ENCODE measurements around the gene TNFRSF17.

Gene TNFRSF17

DNA sequence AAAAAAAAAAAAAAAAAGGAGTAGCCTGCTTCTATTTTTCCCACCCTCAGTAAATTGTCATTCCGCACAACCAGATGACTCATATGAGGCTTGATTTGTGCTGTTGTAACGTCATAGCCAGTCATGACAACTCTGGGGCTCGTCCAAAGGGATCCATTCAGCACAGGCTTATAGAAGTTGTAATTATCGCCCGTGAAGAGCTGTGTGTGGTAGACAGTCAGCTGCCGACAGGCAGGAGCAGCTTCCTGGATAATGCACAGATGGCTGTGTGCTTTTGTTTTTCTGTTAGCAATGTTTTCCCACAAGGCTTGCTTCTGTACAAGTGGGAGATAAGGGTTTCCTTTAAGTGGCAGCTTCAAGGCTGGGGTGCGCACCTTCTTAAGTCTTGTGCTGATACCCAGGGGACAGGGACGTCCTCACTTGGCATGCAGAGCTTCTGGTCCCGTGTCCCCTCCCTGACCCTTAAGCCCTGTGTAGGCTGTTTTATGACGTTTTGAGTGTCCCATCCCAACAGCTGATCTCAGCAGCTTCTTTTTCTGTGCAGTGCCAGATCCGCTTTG lies 37.5 kb downstream of the TNFRSF17 start:
- ChIA-PET POLR2A (no interaction called here), CTCF (no interaction called here)
- WGBS (ENCODE audit: insufficient coverage) = 66% methylated on average over 10 of the region's 11 CpGs
- Histone ChIP-seq H3K4me1 (ENCODE audit: control extremely low read depth in 1 of 4, control insufficient read depth in 4 of 4, insufficient read depth in 4 of 4, low read length in 3 of 4) (peaks cover 0 to 3% (median 0%) of the 10 kb centered on the region in 4 experiments), H3K27me3 (replicated peaks in 2 of 5; ENCODE audit: control insufficient read depth in 4 of 5, insufficient read depth in 5 of 5, low read length in 4 of 5) (no peaks in the 10 kb centered on the region), H3K27ac (ENCODE audit: insufficient read depth in 1 of 2, low read depth in 1 of 2, low read length in 2 of 2, poor library complexity in 1 of 2, severe bottlenecking in 2 of 2) (no peak overlapping the region), H3K4me3 (ENCODE audit: control insufficient read depth in 1 of 7, extremely low read depth in 1 of 7, insufficient read depth in 4 of 7, low read depth in 2 of 7, low read length in 6 of 7) (no peak overlapping the region), H3K9me3 (ENCODE audit: control extremely low read depth in 1 of 5, control insufficient read depth in 4 of 5, insufficient read depth in 2 of 5, low read depth in 1 of 5, low read length in 4 of 5) (no peaks in the 10 kb centered on the region), H3K36me3 (ENCODE audit: control insufficient read depth in 4 of 4, insufficient read depth in 4 of 4, low read length in 3 of 4) (peaks cover 3 to 8% (median 4%) of the 10 kb centered on the region in 4 experiments)
- peak in 2 of 3 donors; percentile 53 to 78 for DNase-seq

DNA sequence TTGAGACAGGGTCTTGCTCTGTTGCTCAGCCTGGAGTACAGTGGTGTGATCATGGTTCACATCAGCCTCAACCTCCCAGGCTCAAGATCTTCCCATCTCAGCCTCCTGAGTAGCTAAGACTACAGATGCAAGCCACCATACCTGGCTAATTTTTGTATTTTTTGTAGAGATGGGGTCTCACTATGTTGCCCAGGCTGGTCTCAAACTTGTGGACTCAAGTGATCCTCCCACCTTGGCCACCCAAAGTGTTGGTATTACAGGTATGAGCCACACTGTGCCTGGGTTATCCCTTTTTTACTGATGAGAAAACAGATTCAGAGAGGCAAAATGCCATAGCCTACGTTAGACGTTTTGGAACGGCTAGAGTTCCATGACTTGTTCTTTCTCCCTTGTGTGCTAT lies 41.6 kb downstream of the TNFRSF17 start:
- WGBS (ENCODE audit: insufficient coverage) = 100% methylated on average over 2 of the region's 3 CpGs
- peaks cover 12 to 23% (median 20%) of the 10 kb centered on the region in 4 experiments for H3K4me1 ChIP-seq (ENCODE audit: control extremely low read depth in 1 of 4, control insufficient read depth in 4 of 4, insufficient read depth in 4 of 4, low read length in 3 of 4)
- no peak overlapping the region for H3K27ac ChIP-seq (ENCODE audit: insufficient read depth in 1 of 2, low read depth in 1 of 2, low read length in 2 of 2, poor library complexity in 1 of 2, severe bottlenecking in 2 of 2)
- H3K36me3 ChIP-seq (ENCODE audit: control insufficient read depth in 4 of 4, insufficient read depth in 4 of 4, low read length in 3 of 4) = peaks cover 0 to 4% (median 2%) of the 10 kb centered on the region in 4 experiments
- DNase-seq = no peak
- H3K9me3 ChIP-seq (ENCODE audit: control extremely low read depth in 1 of 5, control insufficient read depth in 4 of 5, insufficient read depth in 2 of 5, low read depth in 1 of 5, low read length in 4 of 5) = no peaks in the 10 kb centered on the region
- H3K4me3 ChIP-seq (ENCODE audit: control insufficient read depth in 1 of 7, extremely low read depth in 1 of 7, insufficient read depth in 4 of 7, low read depth in 2 of 7, low read length in 6 of 7) = no peak overlapping the region
- ChIA-PET CTCF (interaction anchor here (0.9 kb wide), 1 partner anchor 61 kb away, joined by 3 read pairs; no protein-coding TSS in a partner anchor), POLR2A (no interaction called here)
- H3K27me3 ChIP-seq (replicated peaks in 2 of 5; ENCODE audit: control insufficient read depth in 4 of 5, insufficient read depth in 5 of 5, low read length in 4 of 5) = no peaks in the 10 kb centered on the region

DNA sequence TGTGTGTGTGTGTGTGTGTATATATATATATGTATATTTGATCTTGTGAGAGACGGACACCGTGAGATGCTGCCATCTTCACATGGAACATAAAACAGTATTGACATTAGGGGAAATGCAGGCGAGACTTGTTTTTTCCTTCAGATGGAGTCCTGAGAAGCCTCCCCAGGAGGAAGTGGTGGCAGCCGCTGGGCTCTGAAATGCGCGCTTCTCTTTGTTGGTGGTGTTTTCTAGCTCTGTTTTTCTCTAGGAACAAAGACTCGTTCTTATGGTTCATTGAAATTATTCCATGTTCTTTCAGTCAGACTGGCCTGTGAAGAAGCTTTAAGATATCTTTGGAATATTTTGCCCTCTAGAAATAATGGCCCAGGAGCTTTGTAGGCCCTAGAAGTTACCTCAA lies 44.5 kb downstream of the TNFRSF17 start:
- ChIA-PET POLR2A (no interaction called here), CTCF (interaction anchor here (1.2 to 1.8 kb wide), 5 partner anchors 9 to 59 kb away, joined by 3 to 8 read pairs (median 5); partner anchors contain the start of gene SNX29)
- peak; percentile 20 to 49 (median 40) for DNase-seq
- H3K9me3 ChIP-seq (ENCODE audit: control extremely low read depth in 1 of 5, control insufficient read depth in 4 of 5, insufficient read depth in 2 of 5, low read depth in 1 of 5, low read length in 4 of 5) = no peaks in the 10 kb centered on the region
- no peaks in the 10 kb centered on the region for H3K27me3 ChIP-seq (replicated peaks in 2 of 5; ENCODE audit: control insufficient read depth in 4 of 5, insufficient read depth in 5 of 5, low read length in 4 of 5)
- peaks cover 13 to 29% (median 24%) of the 10 kb centered on the region in 4 experiments for H3K4me1 ChIP-seq (ENCODE audit: control extremely low read depth in 1 of 4, control insufficient read depth in 4 of 4, insufficient read depth in 4 of 4, low read length in 3 of 4)
- peak overlapping the region; percentile 29 to 70 for H3K27ac ChIP-seq (ENCODE audit: insufficient read depth in 1 of 2, low read depth in 1 of 2, low read length in 2 of 2, poor library complexity in 1 of 2, severe bottlenecking in 2 of 2)
- no peaks in the 10 kb centered on the region for H3K36me3 ChIP-seq (ENCODE audit: control insufficient read depth in 4 of 4, insufficient read depth in 4 of 4, low read length in 3 of 4)
- WGBS (ENCODE audit: insufficient coverage) = 7% methylated on average over 7 of the region's 7 CpGs
- peak overlapping the region in 2 of 7 experiments; percentile 11 to 20 for H3K4me3 ChIP-seq (ENCODE audit: control insufficient read depth in 1 of 7, extremely low read depth in 1 of 7, insufficient read depth in 4 of 7, low read depth in 2 of 7, low read length in 6 of 7)

DNA sequence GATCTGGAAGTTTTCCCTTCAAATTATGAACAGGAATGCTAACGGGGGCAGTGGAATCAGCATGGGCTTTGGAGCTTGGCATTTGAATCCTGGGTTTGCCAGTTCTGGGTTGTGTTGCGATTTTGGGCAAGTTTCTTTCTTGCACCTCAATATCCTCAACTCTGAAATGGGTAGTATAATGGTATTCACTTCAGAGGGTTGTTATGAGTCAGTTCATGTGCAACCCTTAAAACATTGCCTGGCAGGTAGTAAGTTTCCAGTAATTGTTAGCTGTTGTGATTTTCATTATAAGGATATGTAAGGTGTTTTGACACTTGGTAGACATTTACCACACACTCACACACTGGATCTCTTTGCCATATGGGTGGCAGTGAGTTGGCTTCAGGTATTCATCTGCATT lies 44.9 kb downstream of the TNFRSF17 start:
- CTCF ChIA-PET = interaction anchor here (1.2 to 1.8 kb wide), 5 partner anchors 10 to 58 kb away, joined by 3 to 8 read pairs (median 5); partner anchors contain the start of gene SNX29
- Histone ChIP-seq H3K4me3 (ENCODE audit: control insufficient read depth in 1 of 7, extremely low read depth in 1 of 7, insufficient read depth in 4 of 7, low read depth in 2 of 7, low read length in 6 of 7) (peak overlapping the region in 1 of 7 experiments; percentile 11), H3K27me3 (replicated peaks in 2 of 5; ENCODE audit: control insufficient read depth in 4 of 5, insufficient read depth in 5 of 5, low read length in 4 of 5) (no peaks in the 10 kb centered on the region), H3K4me1 (ENCODE audit: control extremely low read depth in 1 of 4, control insufficient read depth in 4 of 4, insufficient read depth in 4 of 4, low read length in 3 of 4) (peaks cover 13 to 29% (median 24%) of the 10 kb centered on the region in 4 experiments), H3K9me3 (ENCODE audit: control extremely low read depth in 1 of 5, control insufficient read depth in 4 of 5, insufficient read depth in 2 of 5, low read depth in 1 of 5, low read length in 4 of 5) (no peaks in the 10 kb centered on the region), H3K36me3 (ENCODE audit: control insufficient read depth in 4 of 4, insufficient read depth in 4 of 4, low read length in 3 of 4) (no peaks in the 10 kb centered on the region), H3K27ac (ENCODE audit: insufficient read depth in 1 of 2, low read depth in 1 of 2, low read length in 2 of 2, poor library complexity in 1 of 2, severe bottlenecking in 2 of 2) (peak overlapping the region; percentile 29 to 70)
- POLR2A ChIA-PET = interaction anchor here (0.7 kb wide), 1 partner anchor 136 kb away, joined by 3 read pairs; no protein-coding TSS in a partner anchor
- WGBS (ENCODE audit: insufficient coverage) = 100% methylated on average over 1 of the region's 2 CpGs
- no peak for DNase-seq

DNA sequence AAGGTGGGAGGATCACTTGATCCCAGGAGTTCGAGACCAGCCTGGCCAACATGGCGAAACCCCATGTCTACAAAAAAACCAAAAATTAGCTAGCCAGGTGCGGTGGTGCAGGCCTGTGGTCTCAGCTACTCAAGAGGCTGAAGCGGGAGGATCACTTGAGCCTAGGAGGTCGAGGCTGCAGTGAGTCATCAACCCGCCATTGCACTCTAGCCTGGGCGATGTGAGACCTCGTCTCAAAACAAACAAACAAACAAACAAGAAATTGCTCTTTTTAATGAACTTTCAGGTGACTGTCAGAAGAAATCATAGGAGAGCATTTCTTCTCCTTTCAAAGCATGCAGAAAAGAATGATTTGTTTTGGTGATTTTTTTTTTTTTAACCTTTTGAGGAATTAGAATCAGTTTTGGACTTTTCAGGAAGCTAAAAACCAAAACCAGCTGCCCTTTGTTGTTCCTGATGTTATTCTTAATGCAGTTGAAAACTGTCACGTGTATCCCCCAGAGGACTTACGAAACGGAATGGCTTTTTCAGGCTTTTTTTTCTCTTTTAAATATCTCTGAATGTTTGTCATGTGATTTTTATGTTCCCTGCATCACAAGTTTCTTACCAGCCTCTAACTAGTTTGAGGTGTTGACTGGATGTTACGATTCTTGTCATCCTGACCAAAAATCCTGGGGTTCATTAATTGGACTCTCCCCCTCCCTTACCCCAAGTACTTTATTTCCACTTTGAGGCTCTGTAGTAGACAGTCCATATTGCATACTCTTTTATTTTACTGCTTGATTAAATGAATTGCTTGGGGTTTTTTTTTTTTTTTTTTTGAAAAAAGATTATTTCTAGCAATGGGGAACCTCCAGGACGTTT lies 45.6 kb downstream of the TNFRSF17 start:
- peak; percentile 37 to 75 (median 69) for DNase-seq
- ChIA-PET POLR2A (interaction anchor here (0.7 kb wide), 2 partner anchors 17 to 135 kb away, joined by 3 read pairs; no protein-coding TSS in a partner anchor), CTCF (interaction anchor here (1.2 to 1.5 kb wide), 2 partner anchors 34 to 58 kb away, joined by 5 read pairs; partner anchors contain the start of gene SNX29)
- Histone ChIP-seq H3K4me3 (ENCODE audit: control insufficient read depth in 1 of 7, extremely low read depth in 1 of 7, insufficient read depth in 4 of 7, low read depth in 2 of 7, low read length in 6 of 7) (peak overlapping the region in 4 of 7 experiments; percentile 3 to 55 (median 21)), H3K27ac (ENCODE audit: insufficient read depth in 1 of 2, low read depth in 1 of 2, low read length in 2 of 2, poor library complexity in 1 of 2, severe bottlenecking in 2 of 2) (peak overlapping the region in 1 of 2 experiments; percentile 63), H3K27me3 (replicated peaks in 2 of 5; ENCODE audit: control insufficient read depth in 4 of 5, insufficient read depth in 5 of 5, low read length in 4 of 5) (no peaks in the 10 kb centered on the region), H3K36me3 (ENCODE audit: control insufficient read depth in 4 of 4, insufficient read depth in 4 of 4, low read length in 3 of 4) (no peaks in the 10 kb centered on the region), H3K9me3 (ENCODE audit: control extremely low read depth in 1 of 5, control insufficient read depth in 4 of 5, insufficient read depth in 2 of 5, low read depth in 1 of 5, low read length in 4 of 5) (no peaks in the 10 kb centered on the region), H3K4me1 (ENCODE audit: control extremely low read depth in 1 of 4, control insufficient read depth in 4 of 4, insufficient read depth in 4 of 4, low read length in 3 of 4) (peaks cover 13 to 29% (median 24%) of the 10 kb centered on the region in 4 experiments)
- 40% methylated on average over 3 of the region's 13 CpGs for WGBS (ENCODE audit: insufficient coverage)

DNA sequence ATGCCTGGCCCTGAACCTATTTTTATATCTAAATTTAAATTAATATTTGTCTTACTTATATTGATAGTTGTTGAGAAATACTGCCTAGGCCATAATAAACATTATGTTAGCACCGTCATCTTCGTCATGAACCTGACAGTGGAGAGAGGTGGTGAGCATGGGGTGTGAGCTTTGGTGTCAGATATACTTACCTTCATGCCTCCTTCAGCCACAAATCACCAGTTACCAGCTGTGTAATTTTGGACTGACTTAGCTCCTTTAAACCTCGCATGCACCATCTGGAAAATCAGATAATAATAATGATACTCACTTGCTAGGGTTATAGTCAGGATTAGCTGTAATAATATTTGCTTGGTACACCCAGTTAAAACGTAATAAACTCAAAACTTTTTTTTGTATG lies 46.6 kb downstream of the TNFRSF17 start:
- Histone ChIP-seq H3K9me3 (ENCODE audit: control extremely low read depth in 1 of 5, control insufficient read depth in 4 of 5, insufficient read depth in 2 of 5, low read depth in 1 of 5, low read length in 4 of 5) (no peaks in the 10 kb centered on the region), H3K4me3 (ENCODE audit: control insufficient read depth in 1 of 7, extremely low read depth in 1 of 7, insufficient read depth in 4 of 7, low read depth in 2 of 7, low read length in 6 of 7) (no peak overlapping the region), H3K36me3 (ENCODE audit: control insufficient read depth in 4 of 4, insufficient read depth in 4 of 4, low read length in 3 of 4) (no peaks in the 10 kb centered on the region), H3K27ac (ENCODE audit: insufficient read depth in 1 of 2, low read depth in 1 of 2, low read length in 2 of 2, poor library complexity in 1 of 2, severe bottlenecking in 2 of 2) (peak overlapping the region in 1 of 2 experiments; percentile 63), H3K27me3 (replicated peaks in 2 of 5; ENCODE audit: control insufficient read depth in 4 of 5, insufficient read depth in 5 of 5, low read length in 4 of 5) (no peaks in the 10 kb centered on the region), H3K4me1 (ENCODE audit: control extremely low read depth in 1 of 4, control insufficient read depth in 4 of 4, insufficient read depth in 4 of 4, low read length in 3 of 4) (peaks cover 13 to 31% (median 25%) of the 10 kb centered on the region in 4 experiments)
- POLR2A ChIA-PET = no interaction called here
- CTCF ChIA-PET = no interaction called here
- peak in 2 of 3 donors; percentile 45 to 70 for DNase-seq
- WGBS (ENCODE audit: insufficient coverage) = no CpG with 5 or more reads among the region's 4 CpGs

Data from common myeloid progenitor, CD34-positive (primary cell).